Measurements from ENCODE around the gene SH3RF1. TPM values are rescaled to one million over a fixed set of nuclear protein-coding genes. Genes with fewer than 3 reads are reported as not detected.

Gene SH3RF1
- total and polyA plus RNA-seq, 2 experiments from 2014 or later, result 7.8 to 12.4 TPM

GRCh38 chr4:169202878-169203277 lies 67.9 kb downstream of the SH3RF1 start (continued):
- TF ChIP-seq ZNF462 (CRISPR knock-in tag; IDR thresholded peaks at IDR 0.05), result no peak

GRCh38 chr4:169202145-169202699 lies 68.5 kb downstream of the SH3RF1 start:
- Histone ChIP-seq H3K27ac (ENCODE audit: low read depth) (no peak overlapping the region; the same call in 1 of the 2 replicates), H3K4me3 (no peak overlapping the region), H3K4me1 (ENCODE audit: insufficient read depth) (no peaks in the 10 kb centered on the region), H3K36me3 (ENCODE audit: insufficient read depth) (no peaks in the 10 kb centered on the region), H4K20me1 (replicated peaks; ENCODE audit: insufficient read depth) (no peaks in the 10 kb centered on the region), H3K9me2 (ENCODE audit: insufficient read depth) (no peaks in the 10 kb centered on the region), H3K27me3 (ENCODE audit: insufficient read depth) (no peaks in the 10 kb centered on the region), H3K4me2 (no peak overlapping the region), H3K79me2 (replicated peaks; ENCODE audit: insufficient read depth) (peaks cover 46% of the 10 kb centered on the region), H2AFZ (no peak overlapping the region), H3F3A (replicated peaks; ENCODE audit: low read depth) (no peaks in the 10 kb centered on the region)
- no peaks in the 10 kb centered on the region for H3K9me3 Mint-ChIP-seq
- no peak overlapping the region for H3K4me3 Mint-ChIP-seq
- DNase-seq (ENCODE audit: low spot score), result no peak
- no peak for ATAC-seq
- H3K4me1 Mint-ChIP-seq, result peaks cover 14% of the 10 kb centered on the region
- no peaks in the 10 kb centered on the region for H3K36me3 Mint-ChIP-seq (ENCODE audit: low read depth)
- H3K27ac Mint-ChIP-seq, result no peak overlapping the region
- H3K27me3 Mint-ChIP-seq (ENCODE audit: insufficient read depth, low read depth, poor library complexity), result no peaks in the 10 kb centered on the region
- TF ChIP-seq ZNF462 (CRISPR knock-in tag; IDR thresholded peaks at IDR 0.05) (no peak), ETS1 (IDR thresholded peaks at IDR 0.05) (no peak), REST (IDR thresholded peaks at IDR 0.05; ENCODE audit: unreplicated experiment) (no peak)

Measured in GM23338 (cell line).